HepG2 (cell line): ENCODE results near the gene TCAP. TPM values are rescaled to one million over a fixed set of nuclear protein-coding genes. Genes with fewer than 3 reads are reported as not detected.

Source experiments
- ATF7-NPFF ChIP-seq: sonication (generic); formaldehyde crosslinking; IDR thresholded peaks from 2 replicates; pipeline ENCODE4 v1.8.1; 2023; ENCODE audit warnings: mild to moderate bottlenecking, low read depth, missing genetic modification reagents, moderate library complexity
- ELF3 ChIP-seq: IDR thresholded peaks from 2 replicates; pipeline ENCODE4 v1.6.1; 2016; ENCODE audit warnings: missing genetic modification reagents, missing compliant biosample characterization
- IKZF1 ChIP-seq: fragments of 450-650 bp; IDR thresholded peaks from 2 replicates; pipeline ENCODE4 v1.7.1; 2016
- MAF1 ChIP-seq: sonication (generic); formaldehyde crosslinking; IDR thresholded peaks from 2 replicates; pipeline ENCODE4 v1.5.0; 2020; ENCODE audit warnings: missing genetic modification reagents, borderline replicate concordance
- MAFF ChIP-seq: IDR thresholded peaks from 2 replicates; pipeline ENCODE4 v1.6.1; 2011; ENCODE audit warnings: low read depth, low read length, improper control_type of control experiment
- NCOA1 ChIP-seq: sonication (generic); formaldehyde crosslinking; IDR thresholded peaks from 2 replicates; pipeline ENCODE4 v1.9.0; 2021; ENCODE audit warnings: missing genetic modification reagents
- NCOR1 ChIP-seq: fragments of 200-600 bp; sonication (generic); IDR thresholded peaks from 2 replicates; pipeline ENCODE4 v1.7.0; 2017; ENCODE audit warnings: antibody characterized with exemption, low read length, borderline replicate concordance
- ZBTB39 ChIP-seq: sonication (generic); formaldehyde crosslinking; IDR thresholded peaks from 2 replicates; pipeline ENCODE4 v1.5.0; 2020; ENCODE audit warnings: missing genetic modification reagents
- ZNF180 ChIP-seq: sonication (generic); formaldehyde crosslinking; IDR thresholded peaks from 2 replicates; pipeline ENCODE4 v1.4.0; 2020; ENCODE audit warnings: low read depth, missing genetic modification reagents, borderline replicate concordance
- ZNF350 ChIP-seq: sonication (generic); formaldehyde crosslinking; IDR thresholded peaks from 2 replicates; pipeline ENCODE4 v1.4.0; 2020; ENCODE audit warnings: mild to moderate bottlenecking, low read depth, missing genetic modification reagents, borderline replicate concordance
- ZNF580 ChIP-seq: IDR thresholded peaks from 2 replicates; pipeline ENCODE4 v1.6.1; 2016; ENCODE audit warnings: low read depth, borderline replicate concordance
- ZNF616 ChIP-seq: sonication (generic); formaldehyde crosslinking; IDR thresholded peaks from 2 replicates; pipeline ENCODE4 v1.5.0; 2020; ENCODE audit warnings: low read depth, mild to moderate bottlenecking, missing genetic modification reagents
- ZNF768 ChIP-seq: sonication (generic); formaldehyde crosslinking; IDR thresholded peaks from 2 replicates; pipeline ENCODE4 v1.4.0; 2020; ENCODE audit warnings: missing genetic modification reagents
- ZSCAN22 ChIP-seq: sonication (generic); formaldehyde crosslinking; IDR thresholded peaks from 2 replicates; pipeline ENCODE4 v1.4.0; 2020; ENCODE audit warnings: mild to moderate bottlenecking, missing genetic modification reagents
- polyA plus RNA-seq, 8 experiments: library from polyadenylated mRNA; depleted of rRNA in 3 of 8; stranded (reverse) in 7 of 8; unstranded in 1 of 8; fragments of >200 nt; fragmentation: Illumina TruSeq in 4 of 8; extraction: Trizol in 4 of 8; gene quantifications; 2 replicates each; pipeline versions ENCODE4 v1.2.1 to v1.2.3, GENCODE V29; 2011 to 2016; ENCODE audit warnings: low read depth in 4 of 8, missing spikeins in 1 of 8, mixed read lengths in 1 of 8; ENCODE audit not compliant: insufficient read depth in 1 of 8
- total RNA-seq, 5 experiments: library from RNA; depleted of rRNA; stranded (reverse); fragments of >200 nt; fragmentation: Illumina TruSeq; extraction: Trizol; gene quantifications; 2 replicates each; pipeline ENCODE4 v1.2.3, GENCODE V29; 2016; ENCODE audit warnings: low read depth in 1 of 5
- TF ChIP-seq, protein P1 (sequence below): IDR thresholded peaks from 2 replicates; pipeline ENCODE4 v1.6.1; 2016
- TF ChIP-seq, protein P2 (sequence below): sonication (generic); formaldehyde crosslinking; IDR thresholded peaks from 2 replicates; pipeline ENCODE4 v1.4.0; 2020; ENCODE audit warnings: missing genetic modification reagents
- TF ChIP-seq, protein P3 (sequence below): sonication (generic); formaldehyde crosslinking; conservative IDR thresholded peaks from 2 replicates; pipeline ENCODE4 v1.4.0; 2020; ENCODE audit warnings: mild to moderate bottlenecking, missing genetic modification reagents, moderate library complexity

TCAP gene
- total and polyA plus RNA-seq, 2 of the 13 experiments (the other 11 are each of a cell fraction or from before 2014, with no cell fraction given): 0.24 to 0.65 TPM

DNA sequence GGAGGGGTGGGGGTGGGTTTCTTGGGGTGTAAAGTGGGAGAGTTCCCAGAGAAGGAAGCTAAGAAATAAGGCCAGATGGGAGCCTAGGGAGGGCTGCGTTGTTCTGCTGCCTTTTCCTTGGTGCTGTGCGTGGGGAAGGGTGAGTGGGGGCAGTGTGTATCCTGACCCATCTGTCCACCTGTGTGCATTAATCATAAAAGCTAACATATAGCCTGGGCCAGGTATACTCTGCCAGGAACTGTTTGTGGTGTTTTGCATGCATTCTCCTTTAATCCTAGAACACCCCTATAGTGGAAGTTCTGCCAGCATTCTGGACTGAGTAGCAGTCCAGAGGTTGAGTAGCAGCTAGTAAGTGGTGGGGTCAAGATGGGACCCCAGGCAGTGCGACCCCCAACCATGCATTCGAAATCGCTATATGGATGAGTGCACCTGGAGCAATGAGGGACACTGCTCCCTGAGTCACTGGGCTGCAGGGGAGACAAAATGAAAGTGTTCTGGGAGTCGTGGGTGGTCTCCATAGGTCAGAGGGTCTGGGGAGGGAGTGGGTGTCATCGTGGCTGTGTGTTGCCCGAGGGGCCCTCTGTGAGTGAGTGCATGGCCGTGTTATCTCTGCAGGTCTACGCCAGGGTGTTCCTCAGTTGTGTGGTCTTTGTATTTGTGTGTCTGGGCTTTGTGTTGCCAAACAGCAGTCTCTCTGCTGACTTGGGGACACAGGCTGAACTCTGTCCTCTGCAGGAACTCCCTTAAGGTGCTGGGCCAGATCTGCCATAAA is 36.0 kb downstream of the TCAP start (continued):
- peak; percentile 31; the same call in 1 of the 2 replicates for TF ChIP-seq ZBTB39 (CRISPR knock-in tag)
- no peak for TF ChIP-seq ZNF616 (CRISPR knock-in tag)
- 0 out of 2 replicates have a peak, but pooled peaks have one; percentile 49 for TF ChIP-seq ATF7-NPFF (CRISPR knock-in tag)
- TF ChIP-seq ZNF580 (CRISPR knock-in tag): 0 out of 2 replicates have a peak, but pooled peaks have one; percentile 45
- TF ChIP-seq NCOA1 (CRISPR knock-in tag): no peak
- no peak for TF ChIP-seq IKZF1
- no peak for TF ChIP-seq ZNF350
- TF ChIP-seq, protein P1, sequence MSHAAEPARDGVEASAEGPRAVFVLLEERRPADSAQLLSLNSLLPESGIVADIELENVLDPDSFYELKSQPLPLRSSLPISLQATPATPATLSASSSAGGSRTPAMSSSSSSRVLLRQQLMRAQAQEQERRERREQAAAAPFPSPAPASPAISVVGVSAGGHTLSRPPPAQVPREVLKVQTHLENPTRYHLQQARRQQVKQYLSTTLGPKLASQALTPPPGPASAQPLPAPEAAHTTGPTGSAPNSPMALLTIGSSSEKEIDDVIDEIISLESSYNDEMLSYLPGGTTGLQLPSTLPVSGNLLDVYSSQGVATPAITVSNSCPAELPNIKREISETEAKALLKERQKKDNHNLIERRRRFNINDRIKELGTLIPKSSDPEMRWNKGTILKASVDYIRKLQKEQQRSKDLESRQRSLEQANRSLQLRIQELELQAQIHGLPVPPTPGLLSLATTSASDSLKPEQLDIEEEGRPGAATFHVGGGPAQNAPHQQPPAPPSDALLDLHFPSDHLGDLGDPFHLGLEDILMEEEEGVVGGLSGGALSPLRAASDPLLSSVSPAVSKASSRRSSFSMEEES: no peak
- TF ChIP-seq NCOR1: no peak
- TF ChIP-seq ELF3 (CRISPR knock-in tag): no peak
- TF ChIP-seq, protein P2, sequence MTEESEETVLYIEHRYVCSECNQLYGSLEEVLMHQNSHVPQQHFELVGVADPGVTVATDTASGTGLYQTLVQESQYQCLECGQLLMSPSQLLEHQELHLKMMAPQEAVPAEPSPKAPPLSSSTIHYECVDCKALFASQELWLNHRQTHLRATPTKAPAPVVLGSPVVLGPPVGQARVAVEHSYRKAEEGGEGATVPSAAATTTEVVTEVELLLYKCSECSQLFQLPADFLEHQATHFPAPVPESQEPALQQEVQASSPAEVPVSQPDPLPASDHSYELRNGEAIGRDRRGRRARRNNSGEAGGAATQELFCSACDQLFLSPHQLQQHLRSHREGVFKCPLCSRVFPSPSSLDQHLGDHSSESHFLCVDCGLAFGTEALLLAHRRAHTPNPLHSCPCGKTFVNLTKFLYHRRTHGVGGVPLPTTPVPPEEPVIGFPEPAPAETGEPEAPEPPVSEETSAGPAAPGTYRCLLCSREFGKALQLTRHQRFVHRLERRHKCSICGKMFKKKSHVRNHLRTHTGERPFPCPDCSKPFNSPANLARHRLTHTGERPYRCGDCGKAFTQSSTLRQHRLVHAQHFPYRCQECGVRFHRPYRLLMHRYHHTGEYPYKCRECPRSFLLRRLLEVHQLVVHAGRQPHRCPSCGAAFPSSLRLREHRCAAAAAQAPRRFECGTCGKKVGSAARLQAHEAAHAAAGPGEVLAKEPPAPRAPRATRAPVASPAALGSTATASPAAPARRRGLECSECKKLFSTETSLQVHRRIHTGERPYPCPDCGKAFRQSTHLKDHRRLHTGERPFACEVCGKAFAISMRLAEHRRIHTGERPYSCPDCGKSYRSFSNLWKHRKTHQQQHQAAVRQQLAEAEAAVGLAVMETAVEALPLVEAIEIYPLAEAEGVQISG (CRISPR knock-in tag): no peak
- no peak for TF ChIP-seq ZNF768 (CRISPR knock-in tag)
- no peak for TF ChIP-seq MAFF
- TF ChIP-seq MAF1 (CRISPR knock-in tag): no peak
- TF ChIP-seq, protein P3, sequence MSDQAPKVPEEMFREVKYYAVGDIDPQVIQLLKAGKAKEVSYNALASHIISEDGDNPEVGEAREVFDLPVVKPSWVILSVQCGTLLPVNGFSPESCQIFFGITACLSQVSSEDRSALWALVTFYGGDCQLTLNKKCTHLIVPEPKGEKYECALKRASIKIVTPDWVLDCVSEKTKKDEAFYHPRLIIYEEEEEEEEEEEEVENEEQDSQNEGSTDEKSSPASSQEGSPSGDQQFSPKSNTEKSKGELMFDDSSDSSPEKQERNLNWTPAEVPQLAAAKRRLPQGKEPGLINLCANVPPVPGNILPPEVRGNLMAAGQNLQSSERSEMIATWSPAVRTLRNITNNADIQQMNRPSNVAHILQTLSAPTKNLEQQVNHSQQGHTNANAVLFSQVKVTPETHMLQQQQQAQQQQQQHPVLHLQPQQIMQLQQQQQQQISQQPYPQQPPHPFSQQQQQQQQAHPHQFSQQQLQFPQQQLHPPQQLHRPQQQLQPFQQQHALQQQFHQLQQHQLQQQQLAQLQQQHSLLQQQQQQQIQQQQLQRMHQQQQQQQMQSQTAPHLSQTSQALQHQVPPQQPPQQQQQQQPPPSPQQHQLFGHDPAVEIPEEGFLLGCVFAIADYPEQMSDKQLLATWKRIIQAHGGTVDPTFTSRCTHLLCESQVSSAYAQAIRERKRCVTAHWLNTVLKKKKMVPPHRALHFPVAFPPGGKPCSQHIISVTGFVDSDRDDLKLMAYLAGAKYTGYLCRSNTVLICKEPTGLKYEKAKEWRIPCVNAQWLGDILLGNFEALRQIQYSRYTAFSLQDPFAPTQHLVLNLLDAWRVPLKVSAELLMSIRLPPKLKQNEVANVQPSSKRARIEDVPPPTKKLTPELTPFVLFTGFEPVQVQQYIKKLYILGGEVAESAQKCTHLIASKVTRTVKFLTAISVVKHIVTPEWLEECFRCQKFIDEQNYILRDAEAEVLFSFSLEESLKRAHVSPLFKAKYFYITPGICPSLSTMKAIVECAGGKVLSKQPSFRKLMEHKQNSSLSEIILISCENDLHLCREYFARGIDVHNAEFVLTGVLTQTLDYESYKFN (CRISPR knock-in tag): peak; percentile 15; the same call in 1 of the 2 replicates
- no peak for TF ChIP-seq ZSCAN22
- no peak for TF ChIP-seq ZNF180
